Measurements from ENCODE around the gene BACH1.
"Not testable (repeated sequence)": the region's sequence is repeated elsewhere in the genome, so short reads cannot be mapped to it uniquely, and the experiment has no call there.

Gene BACH1

GRCh38 chr21:29298348-29299045, at the start of gene BACH1:
BACH1 (plus strand) TSS chr21:29298922; CDS start chr21:29321281, 22,359 bp downstream.
- peak; percentile 78 to 85 (median 85) for DNase-seq (ENCODE audit: low read depth in 2 of 3, low spot score in 1 of 3)

- DNase-seq (ENCODE audit: low read depth in 2 of 3, low spot score in 1 of 3): not testable (repeated sequence)
Measured at GRCh38 chr21:29249289-29249688, 49.4 kb upstream of the BACH1 start.

DNA sequence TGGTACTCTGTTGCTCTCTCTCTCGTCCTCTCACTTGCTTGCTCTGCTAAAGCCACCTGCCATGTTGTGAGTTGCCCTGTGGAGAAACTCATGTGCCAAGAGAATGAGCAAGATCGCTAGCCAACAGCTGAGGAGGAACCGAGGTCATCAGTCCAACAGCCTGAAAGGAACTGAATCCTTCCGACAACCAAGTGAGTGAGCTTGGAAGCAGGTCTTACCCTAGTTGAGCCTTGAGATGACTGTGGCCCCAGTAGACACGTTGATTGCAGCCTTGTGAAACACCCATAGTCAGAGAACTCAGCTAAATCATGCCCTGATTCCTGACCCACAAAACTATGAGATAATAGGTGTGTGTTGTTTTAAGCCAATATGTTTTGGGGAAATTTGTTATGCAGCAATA, 48.1 kb upstream of the BACH1 start:
- DNase-seq (ENCODE audit: low read depth in 2 of 3, low spot score in 1 of 3): no peak

DNA sequence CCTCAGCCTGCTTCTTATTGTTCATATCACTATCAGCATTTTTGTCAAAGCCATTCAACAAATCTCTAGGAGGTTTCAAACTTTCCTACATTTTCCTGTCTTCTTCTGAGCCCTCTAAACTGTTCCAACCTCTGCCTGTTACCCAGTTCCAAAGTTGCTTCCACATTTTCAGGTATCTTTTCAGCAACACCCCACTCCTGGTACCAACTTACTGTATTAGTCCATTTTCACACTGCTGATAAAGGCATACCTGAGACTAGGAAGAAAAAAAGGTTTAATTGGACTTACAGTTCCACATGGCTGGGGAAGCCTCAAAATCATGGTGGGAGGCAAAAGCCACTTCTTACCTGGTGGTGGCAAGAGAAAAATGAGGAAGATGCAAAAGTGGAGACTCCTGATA, 44.9 kb upstream of the BACH1 start:
- DNase-seq (ENCODE audit: low read depth in 2 of 3, low spot score in 1 of 3): not testable (repeated sequence)

- DNase-seq (ENCODE audit: low read depth in 2 of 3, low spot score in 1 of 3): no peak
Measured at GRCh38 chr21:29254550-29254949, 44.2 kb upstream of the BACH1 start.

DNA sequence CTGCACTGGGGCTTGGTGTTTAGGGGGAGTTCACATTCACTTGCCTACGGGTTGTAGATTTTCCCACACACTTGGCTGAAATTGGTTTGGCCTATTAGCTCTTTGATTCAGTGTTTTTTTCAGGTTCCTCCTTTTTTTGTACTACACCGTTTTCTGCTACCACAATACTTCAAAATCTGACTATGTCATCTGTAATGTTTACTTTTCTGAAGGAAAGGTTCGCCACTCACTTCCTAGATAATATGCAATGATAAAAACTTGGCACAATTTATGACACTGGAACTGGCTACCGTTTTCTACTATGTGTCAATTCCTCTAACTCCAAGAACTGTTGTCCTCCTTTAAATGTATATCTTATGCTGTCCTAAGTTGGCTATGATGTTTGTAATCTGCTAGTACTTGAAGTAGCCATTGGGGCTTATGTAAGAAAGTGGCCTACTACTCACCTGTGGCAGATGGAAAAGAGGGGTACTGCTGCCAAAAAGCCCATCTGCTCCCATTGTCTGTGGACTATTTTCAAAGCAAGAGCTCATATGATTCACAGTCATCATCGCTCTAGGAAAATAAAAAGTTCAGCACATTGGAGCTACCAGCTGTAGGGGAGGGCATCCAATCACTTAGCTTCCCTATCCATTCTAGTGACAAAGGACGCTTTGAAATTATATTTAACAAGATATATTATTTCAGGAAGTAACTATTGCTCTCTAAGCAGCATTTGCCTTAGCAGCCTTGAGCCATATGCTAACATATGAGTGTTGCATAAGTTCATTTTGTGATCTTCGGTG, 42.4 kb upstream of the BACH1 start:
- DNase-seq (ENCODE audit: low read depth in 2 of 3, low spot score in 1 of 3): no peak

- no peak for DNase-seq (ENCODE audit: low read depth in 2 of 3, low spot score in 1 of 3)
Measured at GRCh38 chr21:29257701-29258100, 41.0 kb upstream of the BACH1 start.

DNA sequence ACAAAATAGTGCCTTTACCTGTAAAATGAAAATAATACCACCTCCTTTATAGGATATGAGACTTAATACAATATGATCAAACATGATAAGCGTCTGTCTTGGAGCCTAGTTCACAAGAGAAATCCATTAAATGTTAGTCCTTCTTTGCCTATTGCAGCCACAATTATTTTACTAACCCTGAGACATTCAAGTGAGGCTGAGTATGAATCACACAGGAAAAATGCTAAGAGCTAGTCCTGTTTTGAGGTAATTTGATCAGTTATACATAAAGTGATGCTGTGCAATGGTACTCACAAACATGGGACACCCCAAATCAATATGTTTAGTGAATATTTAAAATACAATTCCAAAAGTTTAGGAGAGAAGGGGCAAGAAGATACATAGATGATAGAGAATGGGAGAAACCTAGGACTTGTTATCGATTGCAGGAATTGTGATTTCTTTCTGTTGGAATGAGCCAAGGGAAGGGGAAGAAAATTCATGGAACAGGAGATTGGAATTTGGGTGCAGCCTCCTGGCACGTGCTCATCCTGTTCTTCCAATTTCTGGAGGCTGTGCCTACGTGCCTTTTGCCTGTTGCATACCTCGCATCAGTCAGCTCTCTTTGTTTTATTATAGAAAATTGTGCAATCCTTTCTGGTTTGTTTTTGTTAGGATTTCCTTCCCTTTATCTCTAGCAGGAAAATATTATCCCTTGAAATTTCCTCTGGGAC, 39.9 kb upstream of the BACH1 start:
- DNase-seq (ENCODE audit: low read depth in 2 of 3, low spot score in 1 of 3): no peak

DNA sequence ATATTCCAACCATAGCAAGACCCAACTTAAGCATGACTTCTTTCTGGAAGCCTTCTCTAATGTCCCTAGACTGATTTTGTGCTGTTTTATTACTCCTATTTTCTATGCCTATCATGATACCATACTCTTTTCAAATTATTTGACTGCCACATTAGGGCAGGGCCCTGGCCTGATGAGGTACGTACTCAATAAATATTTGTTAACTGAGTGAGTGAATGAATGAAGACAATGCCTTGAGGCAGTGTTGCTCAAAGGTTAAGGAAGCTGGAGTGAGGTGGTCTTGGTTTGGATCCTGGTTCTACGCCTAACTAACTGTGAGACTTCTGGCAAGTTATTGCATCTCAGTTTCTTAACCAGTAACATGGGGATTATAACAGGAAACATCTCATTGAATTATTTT, 38.3 kb upstream of the BACH1 start:
- DNase-seq (ENCODE audit: low read depth in 2 of 3, low spot score in 1 of 3): no peak

DNA sequence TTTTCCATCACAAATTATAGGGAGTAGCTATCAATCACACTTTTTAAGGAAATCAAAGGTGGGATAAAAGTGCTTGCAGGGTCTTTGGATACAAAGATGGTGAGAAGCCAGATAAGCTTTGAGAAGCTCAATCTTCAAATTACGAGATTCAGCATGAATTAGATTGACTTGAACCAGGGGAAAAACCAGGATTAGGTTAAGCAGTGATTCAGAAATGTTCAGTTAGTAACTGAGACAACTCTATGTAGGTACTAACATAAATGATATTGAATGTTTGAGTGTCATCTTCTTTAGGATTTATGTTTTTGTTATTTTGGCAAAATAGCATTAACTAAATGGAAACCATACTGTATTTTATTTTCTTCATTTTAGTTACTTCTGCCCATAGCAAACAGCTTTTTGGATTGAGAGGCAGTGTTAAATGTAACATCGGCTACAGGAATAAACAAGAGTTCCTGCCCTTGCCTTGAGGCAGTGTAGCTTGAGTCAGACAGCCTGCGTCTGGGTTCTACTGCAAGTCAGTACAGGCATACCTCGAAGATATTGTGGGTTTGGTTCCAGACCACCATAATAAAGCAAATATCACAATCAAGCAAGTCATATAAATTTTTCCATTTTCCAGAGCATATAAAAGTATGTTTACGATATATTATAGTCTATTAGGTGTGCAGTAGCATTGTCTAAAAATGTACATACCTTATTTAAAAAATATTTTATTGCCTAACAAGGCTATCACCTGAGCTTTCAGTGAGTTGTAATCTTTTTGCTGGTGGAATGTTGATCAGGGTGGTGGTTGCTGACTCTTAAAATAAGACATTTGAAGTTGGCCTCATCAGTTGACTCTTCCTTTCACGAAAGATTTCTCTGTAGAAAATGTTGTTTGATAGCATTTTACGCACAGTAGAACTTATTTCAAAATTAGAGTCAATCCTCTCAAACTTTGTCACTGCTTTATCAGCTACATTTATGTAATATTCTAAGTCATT, 36.9 kb upstream of the BACH1 start:
- no peak for DNase-seq (ENCODE audit: low read depth in 2 of 3, low spot score in 1 of 3)

GRCh38 chr21:29264721-29265120, 34.0 kb upstream of the BACH1 start:
- no peak for DNase-seq (ENCODE audit: low read depth in 2 of 3, low spot score in 1 of 3)

DNA sequence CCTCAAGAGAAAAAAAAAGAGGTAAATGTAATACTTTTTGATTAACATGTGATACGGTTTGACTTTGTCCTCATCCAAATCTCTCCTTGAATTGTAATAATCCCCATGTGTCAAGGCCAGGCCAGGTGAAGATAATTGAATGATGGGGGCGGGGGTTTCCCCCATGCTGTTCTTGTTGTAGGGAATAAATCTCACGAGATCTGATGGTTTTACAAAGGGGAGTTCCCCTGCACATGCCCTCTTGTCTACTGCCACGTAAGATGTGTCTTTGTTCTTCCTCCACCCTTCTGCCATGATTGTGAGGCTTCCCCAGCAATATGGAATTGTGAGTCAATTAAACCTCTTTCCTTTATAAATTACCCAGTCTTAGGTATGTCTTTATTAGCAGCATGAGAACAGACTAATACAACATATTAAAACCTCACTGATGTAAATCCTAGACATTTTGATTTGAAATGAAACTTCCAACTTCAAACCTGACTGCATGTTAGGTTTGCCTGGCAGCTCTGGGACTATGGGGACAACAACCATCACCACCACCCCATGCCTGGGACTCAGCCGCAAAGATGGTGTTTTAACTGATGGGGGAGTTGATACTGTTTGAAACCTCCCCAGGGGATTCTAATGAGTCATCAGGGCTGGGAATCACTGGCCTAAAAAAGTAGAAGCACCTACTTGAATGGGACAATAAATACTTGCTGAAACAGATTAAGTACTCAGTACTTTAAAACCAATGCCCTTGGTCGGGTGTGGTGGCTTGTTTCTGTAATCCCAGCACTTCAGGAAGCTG, 32.8 kb upstream of the BACH1 start:
- DNase-seq (ENCODE audit: low read depth in 2 of 3, low spot score in 1 of 3): peak in 2 of 3 donors; percentile 5 to 19

DNA sequence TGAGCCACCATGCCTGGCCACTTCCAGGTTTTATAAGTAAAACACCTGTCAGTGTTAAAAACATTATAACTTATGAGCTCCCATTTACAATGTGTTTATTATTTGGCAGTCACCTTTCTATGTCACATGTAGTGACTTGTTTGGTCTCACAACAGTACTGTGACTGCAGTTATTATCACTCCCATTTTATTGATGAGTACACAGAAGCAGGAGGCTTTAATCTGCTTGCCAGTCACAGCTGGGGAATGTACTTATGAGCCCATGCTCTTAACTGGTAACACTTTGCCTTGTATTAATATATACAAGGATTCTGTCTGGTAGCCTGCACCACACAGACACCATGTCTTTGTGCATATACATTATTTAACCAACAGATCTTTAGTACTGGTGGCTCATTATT, 31.1 kb upstream of the BACH1 start:
- DNase-seq (ENCODE audit: low read depth in 2 of 3, low spot score in 1 of 3): no peak

DNA sequence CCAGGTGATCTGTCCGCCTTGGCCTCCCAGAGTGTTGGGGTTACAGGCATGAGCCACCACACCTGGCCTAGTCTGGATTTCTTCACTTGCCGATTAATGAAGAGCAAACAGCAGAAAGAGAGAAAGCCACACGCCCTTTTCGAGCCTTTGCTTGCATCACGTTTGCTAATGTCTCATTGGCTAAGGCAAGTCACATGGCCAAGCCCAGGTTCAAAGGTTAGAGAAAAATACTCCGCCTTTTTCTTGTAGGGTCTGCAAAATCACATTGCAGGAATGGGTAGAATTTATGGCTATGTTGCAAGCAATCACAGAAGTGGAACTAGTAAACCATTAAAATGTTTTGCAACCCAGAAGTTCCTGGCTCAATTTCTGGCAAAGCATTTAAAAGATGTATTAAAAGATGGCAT, 26.8 kb upstream of the BACH1 start:
- no peak for DNase-seq (ENCODE audit: low read depth in 2 of 3, low spot score in 1 of 3)

DNA sequence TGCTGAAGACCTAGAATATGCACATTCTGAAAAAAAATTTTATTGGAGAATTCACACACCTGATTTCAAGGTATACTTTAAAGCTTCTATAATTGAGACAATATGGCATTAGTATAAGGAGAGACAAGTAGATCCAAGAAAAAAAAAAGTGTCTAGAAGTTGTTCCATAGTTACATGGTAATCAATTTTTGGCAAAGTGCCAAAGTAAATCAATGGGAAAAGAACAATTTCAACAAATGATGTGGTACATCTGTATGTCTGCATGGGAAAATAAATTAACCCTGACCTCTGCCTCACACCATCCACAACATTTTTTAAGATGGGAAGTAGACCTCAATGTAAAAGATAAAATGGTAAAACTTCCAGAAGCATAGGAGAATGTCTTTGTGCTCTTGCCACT, 21.3 kb upstream of the BACH1 start:
- no peak for DNase-seq (ENCODE audit: low read depth in 2 of 3, low spot score in 1 of 3)

DNA sequence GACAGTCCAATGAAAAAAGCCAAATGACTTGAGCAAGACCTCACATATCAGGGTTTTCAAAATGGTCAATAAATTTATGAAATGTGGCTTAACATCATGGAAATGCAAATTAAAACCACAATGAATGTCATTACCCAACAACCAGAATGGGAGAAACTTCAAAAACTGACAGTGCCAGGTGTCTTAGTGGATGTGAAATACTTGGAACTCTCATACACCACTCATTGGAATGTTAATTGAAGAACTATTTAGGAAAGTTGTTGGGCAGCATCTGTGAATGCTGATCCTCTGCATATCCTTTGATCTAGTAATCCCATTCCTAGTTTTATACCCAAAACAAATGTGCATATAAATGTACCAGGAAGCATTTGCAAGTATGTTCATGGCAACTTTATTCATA, 19.2 kb upstream of the BACH1 start:
- DNase-seq (ENCODE audit: low read depth in 2 of 3, low spot score in 1 of 3): no peak

DNA sequence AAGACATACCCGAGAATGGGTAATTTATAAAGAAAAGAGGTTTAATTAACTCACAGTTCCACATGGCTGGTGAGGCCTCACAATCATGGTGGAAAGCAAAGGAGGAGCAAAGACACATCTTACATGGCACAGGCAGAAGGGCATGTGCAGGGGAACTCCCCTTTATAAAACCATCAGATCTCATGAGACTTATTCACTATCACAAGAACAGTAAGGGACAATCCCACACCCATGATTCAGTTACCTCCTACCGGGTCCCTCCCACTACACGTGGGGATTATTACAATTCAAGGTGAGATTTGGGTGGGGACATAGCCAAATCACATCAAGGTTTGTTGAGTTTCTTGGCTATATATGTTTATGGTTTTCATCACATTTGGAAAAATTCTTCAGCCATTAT, 16.9 kb upstream of the BACH1 start:
- DNase-seq (ENCODE audit: low read depth in 2 of 3, low spot score in 1 of 3): not testable (repeated sequence)

- no peak for DNase-seq (ENCODE audit: low read depth in 2 of 3, low spot score in 1 of 3)
Measured at GRCh38 chr21:29287383-29287782, 11.3 kb upstream of the BACH1 start.

DNA sequence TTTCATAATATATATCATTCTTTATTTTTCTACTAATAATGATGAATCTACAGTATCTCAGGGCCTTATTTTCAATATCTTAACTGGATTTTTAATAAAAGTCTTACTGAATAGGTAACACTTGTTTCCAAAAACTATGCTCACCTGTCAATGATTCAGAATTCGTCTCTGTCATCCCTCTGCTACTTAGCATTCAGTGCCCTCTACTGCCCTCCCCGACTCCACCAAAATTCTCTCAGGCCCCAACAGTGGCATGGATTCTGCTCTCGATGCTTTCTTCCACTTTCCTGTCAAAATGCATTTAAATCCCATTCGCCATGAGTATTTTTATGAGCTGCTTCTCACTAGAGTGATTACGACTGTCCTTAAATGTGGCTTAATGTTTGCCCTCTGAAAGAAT, 10.5 kb upstream of the BACH1 start:
- no peak for DNase-seq (ENCODE audit: low read depth in 2 of 3, low spot score in 1 of 3)

- DNase-seq (ENCODE audit: low read depth in 2 of 3, low spot score in 1 of 3): no peak
Measured at GRCh38 chr21:29289317-29289716, 9.4 kb upstream of the BACH1 start.
